Measurements from ENCODE around the gene TSFM.

- TF ChIP-seq CTCF (IDR thresholded peaks at IDR 0.05) = peak; percentile 6 to 26 (median 16)
- no peak for TF ChIP-seq POLR2A (IDR thresholded peaks at IDR 0.05)
These were observed 17.4 kb upstream of the TSFM start for GRCh38 chr12:57765003-57765697.
